ENCODE results near the gene ZNF646.
A peak's percentile ranks its signal among the peaks of the same experiment; 100 is the strongest.

The ZNF646 gene

GRCh38 chr16:31108794-31109558 is 34.8 kb downstream of the ZNF646 start:
- peak; percentile 15 for DNase-seq

- no peak for DNase-seq
These were observed 35.4 kb downstream of the ZNF646 start for GRCh38 chr16:31109622-31110021.

- no peak for DNase-seq
These were observed 36.1 kb downstream of the ZNF646 start for GRCh38 chr16:31110106-31111034.

GRCh38 chr16:31111881-31112466 is 37.8 kb downstream of the ZNF646 start:
- no peak for DNase-seq

GRCh38 chr16:31112711-31113110 is 38.5 kb downstream of the ZNF646 start:
- no peak for DNase-seq

GRCh38 chr16:31113121-31114120 is 39.2 kb downstream of the ZNF646 start:
- DNase-seq: peak; percentile 54

- no peak for DNase-seq
These were observed 40.2 kb downstream of the ZNF646 start for GRCh38 chr16:31114468-31114867.

- DNase-seq: peak; percentile 98
These were observed 43.4 kb downstream of the ZNF646 start, which contains the start of gene KAT8 for GRCh38 chr16:31117384-31118222. Gene KAT8, plus strand, starts transcription at chr16:31117664. Its CDS starts 18 bp downstream, at chr16:31117682.

- no peak for DNase-seq
These were observed 44.3 kb downstream of the ZNF646 start for GRCh38 chr16:31118223-31119155.

GRCh38 chr16:31120129-31120528 is 45.9 kb downstream of the ZNF646 start:
- no peak for DNase-seq

- no peak for DNase-seq
These were observed 51.6 kb downstream of the ZNF646 start for GRCh38 chr16:31125844-31126243.

GRCh38 chr16:31127182-31127581 is 53.0 kb downstream of the ZNF646 start:
- no peak for DNase-seq

GRCh38 chr16:31128711-31129567 is 54.7 kb downstream of the ZNF646 start:
- DNase-seq: peak; percentile 39

GRCh38 chr16:31129568-31130335 is 55.5 kb downstream of the ZNF646 start:
- no peak for DNase-seq

- peak; percentile 82 for DNase-seq
These were observed 56.2 kb downstream of the ZNF646 start for GRCh38 chr16:31130336-31130891.

GRCh38 chr16:31130899-31131298 is 56.7 kb downstream of the ZNF646 start:
- peak; percentile 93 for DNase-seq

- DNase-seq: no peak
These were observed 57.2 kb downstream of the ZNF646 start for GRCh38 chr16:31131416-31131815.

GRCh38 chr16:31131841-31132271 is 57.6 kb downstream of the ZNF646 start:
- no peak for DNase-seq

Data from DMS53 (cell line).